NCI-H460 (cell line): ENCODE measurements around the gene MCF2L2. TPM values are rescaled to one million over a fixed set of nuclear protein-coding genes. Genes with fewer than 3 reads are reported as not detected.
"Not testable (repeated sequence)": the region's sequence is repeated elsewhere in the genome, so short reads cannot be mapped to it uniquely, and the experiment has no call there.

Source experiments
- DNase-seq: peaks from one replicate; pipeline ENCODE4 v3.0.0-alpha.2; 2016; ENCODE audit warnings: low read depth; ENCODE audit errors: extremely low read depth
- total RNA-seq: library from RNA; depleted of rRNA; stranded (reverse); fragments of >200 nt; shearing (Covaris generic); gene quantifications from 2 replicates; pipeline ENCODE4 v1.2.3, GENCODE V29; 2014

The MCF2L2 gene
- total RNA-seq, 1 experiment from 2014 or later: 0.57 TPM

DNA sequence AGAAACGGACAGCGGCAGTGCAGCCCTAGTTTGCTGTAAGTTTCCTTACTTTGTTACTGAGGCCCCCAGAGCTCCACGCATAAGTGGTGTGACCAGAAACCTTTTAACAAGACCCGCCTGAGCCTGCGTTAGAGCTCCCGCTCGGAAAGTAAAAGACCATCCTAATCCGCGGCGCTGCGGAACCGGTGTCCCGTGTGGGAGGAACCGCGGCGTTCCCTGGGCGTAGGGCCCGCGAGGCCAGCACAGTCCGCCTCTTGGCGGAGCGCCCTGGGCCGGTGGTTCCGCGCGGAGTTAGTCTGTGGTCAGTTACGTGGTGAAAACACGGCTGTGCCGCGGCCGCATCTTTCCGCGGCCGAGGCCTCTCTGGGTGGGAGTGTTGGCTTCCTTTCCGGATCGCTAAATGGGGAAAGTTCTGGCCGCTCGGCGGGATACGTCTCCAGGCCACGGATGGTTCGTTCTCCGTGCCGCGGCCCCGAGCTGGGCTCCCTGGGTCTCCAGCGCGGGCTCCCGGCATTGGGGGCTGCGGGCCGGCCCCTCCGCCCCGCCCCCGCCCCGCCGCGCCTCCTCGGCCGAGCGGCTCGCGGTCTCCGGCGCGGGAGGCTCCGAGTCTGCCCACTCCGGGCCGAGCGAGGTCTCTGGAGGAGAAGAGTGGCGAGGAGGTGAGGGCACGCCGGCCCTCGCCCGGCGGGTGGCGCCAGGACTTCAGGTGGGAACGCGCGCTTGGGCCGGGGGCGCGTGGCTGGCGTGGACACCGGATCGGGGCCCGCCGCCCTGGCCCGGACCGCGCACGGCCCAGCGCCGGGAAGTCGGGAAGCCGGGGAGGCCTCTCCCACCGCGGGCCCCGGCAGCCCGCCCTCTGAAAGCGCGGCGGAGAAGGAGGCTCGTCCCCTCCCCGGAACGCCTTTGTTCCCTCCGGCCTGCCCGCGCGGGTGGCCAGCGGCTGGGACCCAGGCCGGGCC, 174.6 kb downstream of the MCF2L2 start:
- DNase-seq: no peak

DNA sequence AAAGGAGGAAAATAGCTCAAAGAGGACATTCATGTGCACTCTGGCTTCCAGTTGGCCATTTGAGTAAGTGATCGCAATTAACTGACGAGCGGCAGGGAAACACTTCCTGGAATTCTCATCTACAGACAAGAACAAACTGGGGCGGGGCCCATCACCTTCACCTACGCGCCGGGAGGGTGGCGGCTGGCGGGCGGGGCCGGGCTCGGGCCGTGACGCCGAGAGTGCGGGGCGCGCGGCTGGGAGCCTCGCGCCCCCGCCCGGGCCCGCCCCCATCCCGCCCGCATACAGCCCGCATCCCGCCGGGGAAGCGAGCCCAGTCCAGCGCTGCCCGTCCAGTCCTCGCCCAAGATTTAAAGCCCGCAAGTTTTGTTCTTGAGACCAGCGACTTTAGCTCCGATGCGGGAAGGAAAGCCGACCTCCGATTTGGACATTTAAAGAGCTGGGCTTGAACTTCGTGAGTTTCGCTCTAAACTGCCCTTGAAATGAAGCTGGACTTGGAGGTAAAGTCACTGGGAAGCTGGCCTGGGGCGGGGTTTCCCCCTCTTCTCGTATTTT, 175.4 kb downstream of the MCF2L2 start, which contains the start of gene B3GNT5:
Gene B3GNT5, plus strand, starts transcription at position 281 of the 555 bp plus-strand sequence. CDS start 16,546 bp downstream, outside the sequence.
- no peak for DNase-seq

DNA sequence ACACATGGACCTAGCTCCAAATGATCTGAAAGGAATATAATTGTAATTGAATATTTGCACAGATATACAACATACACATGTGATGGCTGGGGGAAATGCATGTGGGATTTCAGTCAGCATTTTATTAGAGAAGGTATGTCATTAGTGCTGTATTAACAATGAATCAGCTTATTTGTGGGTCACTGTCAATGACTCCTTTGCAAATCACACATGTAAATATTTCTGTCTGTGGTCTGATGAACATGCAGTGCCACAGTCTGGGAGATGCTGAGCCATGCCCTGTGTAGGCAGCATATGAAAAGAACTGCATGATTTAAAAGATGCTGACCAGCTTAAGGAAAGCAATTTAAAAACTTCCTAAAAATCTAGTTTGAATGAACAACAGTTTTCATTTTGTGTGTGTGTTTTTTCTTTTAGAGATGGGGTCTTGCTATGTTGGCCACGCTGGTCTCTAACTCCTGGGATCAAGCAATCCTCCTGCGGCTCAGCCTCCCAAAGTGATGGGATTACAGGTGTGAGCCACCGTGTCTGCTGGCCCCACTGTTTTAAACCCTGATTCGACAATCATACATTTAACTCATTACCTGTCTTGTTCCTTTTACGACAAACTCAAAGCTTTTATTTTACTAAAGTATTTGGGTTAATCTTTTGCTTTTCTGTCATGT, 176.2 kb downstream of the MCF2L2 start:
- no peak for DNase-seq

DNA sequence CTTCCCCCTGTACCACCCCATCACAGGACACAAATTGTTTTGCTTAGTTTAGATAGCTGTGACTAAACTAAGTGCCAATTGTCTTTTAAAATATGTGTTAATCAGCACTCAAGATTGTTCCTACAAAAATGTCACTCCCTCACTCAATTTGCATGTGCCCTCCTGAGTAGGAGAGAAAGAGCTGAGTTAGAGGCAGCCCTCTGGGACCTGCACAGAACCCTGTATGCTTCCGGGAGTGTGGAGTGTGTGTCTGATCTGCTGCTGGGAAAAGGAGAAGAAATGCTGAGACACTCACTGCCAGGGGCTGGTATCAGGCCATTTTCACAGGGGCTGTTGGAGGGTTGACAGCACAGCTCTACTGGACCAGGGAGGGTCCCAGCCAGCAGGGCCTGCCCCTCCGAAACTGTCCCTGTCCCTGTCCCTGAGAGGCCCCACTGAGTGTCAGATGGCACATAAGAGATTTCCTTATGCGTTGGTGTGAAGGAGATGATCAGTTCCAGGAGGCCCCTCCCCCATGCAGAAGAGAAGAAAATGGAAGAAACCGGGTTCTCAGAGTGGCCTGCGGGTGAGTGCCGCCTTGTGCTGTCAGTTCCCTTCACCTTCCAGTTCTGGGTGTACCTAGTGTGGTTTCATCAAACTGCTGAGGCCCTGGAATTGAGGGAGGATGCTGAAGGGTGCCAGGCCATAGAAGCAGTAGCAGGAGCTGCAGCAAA, 179.3 kb downstream of the MCF2L2 start:
- no peak for DNase-seq

DNA sequence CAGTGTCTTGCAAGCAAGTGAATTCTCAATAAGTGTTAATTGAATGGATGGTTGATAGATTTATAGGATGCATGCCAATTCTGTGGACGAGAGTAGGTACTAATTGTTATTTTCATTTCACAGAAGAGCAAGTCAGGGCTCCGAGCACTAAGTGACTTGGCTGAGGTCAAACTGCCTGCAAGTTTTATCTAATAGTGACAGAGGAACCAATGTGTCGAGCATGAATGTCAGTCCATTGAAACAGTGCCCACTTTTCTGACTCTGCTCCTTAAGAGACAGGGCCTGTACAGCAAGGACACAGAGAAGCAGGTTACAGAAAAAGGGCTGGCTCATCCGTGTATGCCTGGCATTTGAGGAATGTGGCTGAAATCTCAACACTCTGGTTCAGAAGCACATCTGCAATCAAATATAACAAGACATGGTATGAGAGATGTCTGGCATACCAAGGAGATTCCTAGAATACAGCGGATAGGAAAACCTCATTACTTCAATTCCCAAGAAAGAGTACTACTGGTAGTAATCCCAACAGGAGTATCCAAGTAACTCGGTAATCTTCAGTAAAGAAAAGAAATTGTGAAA, 181.3 kb downstream of the MCF2L2 start:
- DNase-seq: no peak

DNA sequence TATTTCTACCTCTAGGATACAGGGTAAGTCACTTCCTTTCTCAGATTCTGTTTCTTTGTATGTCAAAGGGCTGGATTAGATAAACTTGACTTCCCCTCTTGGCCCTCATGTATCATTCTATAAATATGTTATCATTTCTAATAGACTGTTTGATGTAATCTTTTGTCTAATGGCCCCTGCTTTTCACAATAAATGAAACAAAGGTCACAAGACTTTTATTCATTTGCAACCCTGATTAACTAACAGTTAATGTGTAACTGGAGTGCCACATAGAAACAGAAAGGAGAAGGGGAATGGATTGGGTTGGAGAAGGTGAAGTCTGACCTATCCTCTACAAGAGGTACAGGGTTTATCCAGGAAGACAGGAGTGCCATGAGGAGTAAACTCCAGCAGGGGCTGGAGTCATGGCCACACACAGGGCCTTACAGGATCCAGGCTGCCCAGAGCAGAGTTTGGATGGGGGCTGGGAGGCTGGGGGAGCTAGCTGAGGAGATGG, 183.4 kb downstream of the MCF2L2 start:
- DNase-seq: no peak

DNA sequence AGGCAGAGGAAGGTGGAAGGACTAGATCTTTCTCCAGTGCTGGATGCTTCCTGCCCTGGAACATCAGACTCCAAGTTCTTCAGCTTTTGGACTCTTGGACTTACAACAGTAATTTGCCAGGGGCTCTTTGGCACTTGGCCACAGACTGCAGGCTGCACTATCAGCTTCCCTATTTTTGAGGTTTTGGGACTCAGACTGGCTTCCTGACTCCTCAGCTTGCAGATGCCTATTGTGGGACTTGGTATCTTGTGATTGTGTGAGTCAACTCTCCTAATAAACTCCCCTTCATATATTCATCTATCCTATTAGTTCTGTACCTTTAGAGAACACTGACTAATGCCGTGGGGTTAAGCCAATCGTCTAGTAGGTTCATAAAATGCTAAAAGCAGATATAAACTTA, 184.2 kb downstream of the MCF2L2 start:
- DNase-seq: no peak

DNA sequence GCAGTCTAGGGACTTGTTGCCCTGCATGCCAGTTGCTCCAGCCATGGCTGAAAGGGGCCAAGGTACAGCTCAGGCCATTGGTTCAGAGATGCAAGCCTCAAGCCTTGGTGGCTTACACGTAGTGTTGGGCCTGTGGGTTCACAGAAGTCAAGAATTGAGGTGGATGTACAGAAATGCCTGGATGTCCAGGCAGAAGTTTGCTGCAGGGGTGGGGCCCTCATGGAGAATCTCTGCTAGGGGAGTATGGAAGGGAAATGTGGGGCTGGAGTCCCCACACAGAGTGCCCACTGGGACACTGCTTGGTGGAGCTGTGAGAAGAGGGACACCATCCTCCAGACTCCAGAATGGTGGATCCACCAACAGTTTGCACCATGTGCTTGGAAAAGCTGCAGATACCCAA, 186.0 kb downstream of the MCF2L2 start:
- no peak for DNase-seq

DNA sequence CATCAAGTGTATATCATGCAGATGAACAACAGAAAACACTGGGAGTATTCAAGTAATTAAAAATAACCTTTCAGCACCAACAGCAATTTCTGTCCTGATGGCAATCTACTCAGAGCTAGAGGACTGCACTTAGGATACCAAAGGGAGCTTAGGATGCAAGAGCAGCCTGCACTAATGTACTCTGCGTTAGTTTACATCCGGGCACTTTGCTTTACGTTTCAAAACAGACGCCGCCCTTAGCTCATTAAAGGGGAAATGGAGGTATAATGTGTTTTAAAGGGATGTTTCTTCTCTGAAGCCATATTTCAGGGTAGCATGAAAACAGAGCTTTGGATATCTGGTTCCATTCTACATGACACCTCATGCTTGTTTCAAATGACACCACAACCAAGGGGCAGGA, 189.4 kb downstream of the MCF2L2 start:
- DNase-seq: no peak

DNA sequence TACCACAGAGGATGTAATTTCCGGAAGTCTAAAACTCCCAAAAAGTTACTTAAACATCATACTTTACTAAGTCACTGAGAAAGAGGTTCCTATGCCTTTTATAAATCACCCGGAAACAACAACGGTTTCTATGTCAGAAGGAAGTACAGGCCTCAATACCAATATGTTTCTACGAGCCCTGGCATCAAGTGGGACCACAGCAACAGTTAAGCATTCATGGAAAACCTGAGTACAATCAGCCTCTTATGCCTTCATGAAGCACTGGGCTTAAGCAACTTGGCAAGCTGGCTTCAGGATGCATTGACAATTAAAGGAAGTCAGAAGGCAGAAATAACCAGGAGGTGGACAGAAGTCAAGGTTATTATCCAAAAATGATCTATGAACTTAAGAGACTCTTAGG, 194.5 kb downstream of the MCF2L2 start:
- DNase-seq: no peak

DNA sequence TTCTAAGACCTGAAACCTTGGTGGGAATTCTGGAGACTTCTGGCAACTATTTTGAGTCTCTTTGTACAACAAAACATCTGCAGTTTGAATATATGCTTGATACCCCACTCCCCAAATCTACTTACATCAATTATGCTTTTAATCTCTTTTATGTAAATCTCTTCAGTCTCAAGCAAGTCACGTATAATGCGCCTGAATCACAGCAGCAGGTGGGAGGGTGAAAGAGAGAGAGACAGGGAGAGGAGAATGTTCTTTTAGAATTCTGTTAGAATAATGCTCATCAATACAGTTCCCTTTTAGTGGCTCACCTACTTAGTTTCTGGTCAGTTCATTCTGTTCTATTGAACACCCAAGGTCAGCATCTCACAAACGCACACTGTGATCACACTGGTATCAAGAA, 197.6 kb downstream of the MCF2L2 start:
- no peak for DNase-seq

DNA sequence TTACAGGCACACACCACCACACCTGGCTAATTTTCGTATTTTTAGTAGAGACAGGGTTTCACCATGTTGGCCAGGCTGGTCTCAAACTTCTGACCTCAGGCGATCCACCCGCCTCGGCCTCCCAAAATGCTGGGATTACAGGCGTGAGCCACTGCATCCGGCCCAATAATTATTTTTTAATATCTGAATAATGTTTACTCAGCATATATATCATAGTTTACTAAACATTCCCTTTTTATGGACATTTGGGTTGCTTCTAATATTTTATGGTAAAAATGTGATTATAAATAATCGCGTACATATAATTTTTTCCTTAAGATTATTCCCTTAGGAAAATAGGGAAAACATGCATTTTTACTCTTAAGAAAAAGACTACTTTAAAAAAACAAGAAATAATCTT, 198.2 kb downstream of the MCF2L2 start:
- not testable (repeated sequence) for DNase-seq

DNA sequence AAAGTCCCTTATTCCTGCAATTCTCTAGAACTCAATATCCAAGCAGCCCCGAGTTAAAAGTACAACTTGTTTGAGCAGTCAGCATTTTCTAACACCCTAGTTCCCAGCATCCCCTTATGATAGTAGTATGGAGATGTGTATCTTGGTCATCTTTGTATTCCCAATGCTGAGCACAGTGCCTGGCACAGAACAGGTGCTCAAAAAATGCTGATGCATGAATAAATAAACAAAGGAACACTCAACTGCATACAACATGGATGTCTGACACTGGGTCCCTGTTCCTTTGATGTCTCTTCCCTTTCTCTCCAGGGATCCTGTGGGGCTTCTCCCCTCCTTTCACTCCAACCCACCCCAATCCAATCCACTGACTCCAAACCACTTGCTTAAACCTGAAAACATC, 199.2 kb downstream of the MCF2L2 start:
- DNase-seq: no peak

DNA sequence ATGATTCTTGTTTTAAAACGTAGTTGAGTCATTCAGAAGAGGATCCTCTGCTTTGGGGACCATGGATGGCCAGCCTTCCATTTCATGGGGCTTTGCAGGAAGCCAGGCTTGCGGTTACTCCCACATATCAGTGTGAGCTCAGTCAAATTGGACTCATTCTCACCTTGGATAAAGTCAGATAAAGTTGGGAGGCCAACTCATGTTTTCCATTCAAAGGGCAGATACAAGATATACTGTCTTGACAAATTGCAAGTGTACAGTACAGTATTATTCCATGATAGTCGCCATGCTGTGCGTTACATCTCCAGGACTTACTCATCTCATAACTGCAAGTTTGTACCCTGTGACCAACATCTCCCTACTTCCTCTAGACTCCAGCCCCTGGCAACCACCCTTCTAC, 200.8 kb downstream of the MCF2L2 start:
- DNase-seq: no peak

DNA sequence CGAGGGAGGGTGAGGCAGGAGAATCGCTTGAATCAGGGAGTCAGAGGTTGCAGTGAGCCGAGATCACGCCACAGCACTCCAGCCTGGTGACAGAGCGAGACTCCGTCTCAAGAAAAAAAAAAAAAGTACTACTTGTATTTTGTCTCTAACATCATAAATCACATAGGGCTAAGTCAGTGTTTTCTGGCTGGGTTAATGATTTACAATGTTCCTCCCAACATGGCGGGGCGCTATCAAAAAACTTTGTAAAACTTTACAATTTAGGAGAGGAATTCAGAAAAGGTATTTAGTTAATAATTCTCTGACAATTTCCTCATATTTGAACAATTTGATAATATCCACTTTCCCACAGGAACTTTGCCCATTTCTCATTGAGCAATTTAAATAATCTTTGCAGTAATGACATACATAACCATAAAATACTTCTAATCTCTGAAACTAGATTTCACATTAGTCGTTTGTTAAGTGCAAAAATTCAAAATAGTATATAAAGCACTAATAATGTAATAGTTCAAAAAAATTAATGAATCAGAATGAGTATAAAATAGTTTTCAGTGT, 202.0 kb downstream of the MCF2L2 start:
- no peak for DNase-seq

DNA sequence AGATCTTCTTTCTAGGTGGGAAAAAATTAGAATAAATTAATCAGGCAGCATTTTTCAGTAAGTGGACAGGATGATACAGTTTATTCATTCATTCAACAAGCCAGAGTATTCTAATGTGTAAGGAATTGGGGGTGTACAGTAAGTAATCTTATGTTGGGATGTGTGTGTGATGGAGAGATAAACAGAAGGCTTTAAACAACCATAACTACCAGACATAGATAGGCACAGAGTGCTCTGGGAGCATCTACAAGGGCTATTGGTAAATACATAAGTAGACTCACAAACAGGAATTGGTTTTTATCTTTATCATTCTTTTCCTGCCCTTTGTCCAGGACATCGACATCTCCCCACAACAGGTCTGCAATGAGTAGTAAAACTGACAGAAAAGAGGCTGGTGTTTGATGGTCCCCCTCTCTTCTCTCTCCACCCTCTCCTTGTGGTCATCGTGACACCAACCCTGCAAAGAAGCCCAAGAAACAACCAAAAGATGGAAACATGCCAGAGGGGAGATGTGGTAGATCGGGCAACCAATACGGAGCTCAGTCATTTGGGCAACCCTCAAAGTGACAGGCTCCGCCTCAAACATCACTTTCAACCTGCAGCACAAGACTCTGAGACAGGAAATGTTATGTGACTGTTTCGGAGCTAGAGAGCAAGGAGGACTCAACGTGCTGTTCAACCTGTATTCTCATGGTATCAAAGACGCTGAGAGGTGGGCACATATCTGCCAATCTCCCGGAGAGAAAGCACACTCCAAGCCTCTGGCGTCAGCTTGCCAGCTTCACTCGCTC, 204.0 kb downstream of the MCF2L2 start:
- no peak for DNase-seq

DNA sequence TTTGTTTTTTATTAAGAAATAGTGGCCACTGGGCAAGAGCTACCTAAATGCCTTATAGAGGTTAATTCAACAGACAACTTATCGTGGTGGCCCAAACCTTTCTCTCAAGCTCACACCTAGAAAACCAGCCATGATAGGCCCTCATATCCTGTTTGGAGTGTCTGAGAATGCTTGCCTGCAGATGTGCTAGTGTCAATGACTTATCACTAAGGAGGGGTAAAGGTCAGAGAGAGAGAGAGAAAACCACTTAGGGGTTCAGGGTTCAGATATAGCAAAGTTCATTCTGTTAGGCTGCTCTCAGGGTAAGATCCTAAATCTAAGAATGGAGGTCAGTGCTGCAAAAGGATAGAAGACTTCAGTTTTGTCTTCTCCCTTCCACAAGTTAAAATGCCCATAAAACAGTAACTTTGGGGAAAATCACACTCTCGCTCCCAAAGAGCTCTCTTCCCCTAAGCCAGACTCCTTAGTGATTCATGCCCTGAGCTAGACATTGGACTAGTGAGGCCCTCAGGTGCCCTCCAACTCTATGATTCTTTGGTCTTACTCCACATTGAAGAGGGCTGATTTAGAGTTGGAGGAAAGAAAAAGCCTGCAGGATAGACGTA, 205.7 kb downstream of the MCF2L2 start:
- DNase-seq: no peak

DNA sequence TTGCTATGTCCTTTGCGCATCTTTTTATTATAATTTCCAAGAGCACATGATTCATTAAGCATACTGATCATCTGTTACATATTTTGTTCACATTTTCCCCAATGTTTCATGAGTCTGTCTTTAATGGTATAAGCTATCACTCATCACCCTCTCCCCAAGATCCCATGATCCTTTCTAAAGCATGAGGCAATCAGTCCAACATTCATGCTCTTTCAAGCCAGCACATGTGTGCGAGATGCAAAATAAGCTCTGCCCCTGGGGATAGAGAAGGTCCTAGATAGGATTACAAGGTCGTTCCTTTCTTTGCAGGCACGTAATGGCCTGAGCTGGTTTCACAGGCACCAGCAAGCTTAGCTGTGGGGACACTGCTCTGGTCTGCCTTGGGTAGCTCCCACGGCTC, 207.6 kb downstream of the MCF2L2 start:
- no peak for DNase-seq

DNA sequence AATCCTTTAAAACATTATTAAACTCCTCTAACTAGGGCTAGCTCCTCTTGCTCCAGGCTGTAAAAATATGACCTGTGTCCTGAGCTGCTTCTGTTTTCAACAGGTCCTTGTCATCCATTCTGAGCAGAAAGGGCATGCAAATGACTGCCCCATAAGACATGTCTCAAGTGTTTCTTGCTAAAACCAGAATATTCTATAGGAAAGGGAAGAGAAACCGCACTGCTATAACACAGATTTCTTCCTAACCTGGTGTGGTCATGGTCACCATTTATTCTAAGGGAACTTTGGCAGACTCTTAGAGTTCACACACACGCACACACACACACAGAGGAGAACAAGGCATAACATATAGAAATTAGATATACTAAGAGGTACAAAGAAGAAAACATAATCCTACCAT, 209.6 kb downstream of the MCF2L2 start:
- no peak for DNase-seq
